ENCODE data around the gene C1orf105.

The C1orf105 gene

DNA sequence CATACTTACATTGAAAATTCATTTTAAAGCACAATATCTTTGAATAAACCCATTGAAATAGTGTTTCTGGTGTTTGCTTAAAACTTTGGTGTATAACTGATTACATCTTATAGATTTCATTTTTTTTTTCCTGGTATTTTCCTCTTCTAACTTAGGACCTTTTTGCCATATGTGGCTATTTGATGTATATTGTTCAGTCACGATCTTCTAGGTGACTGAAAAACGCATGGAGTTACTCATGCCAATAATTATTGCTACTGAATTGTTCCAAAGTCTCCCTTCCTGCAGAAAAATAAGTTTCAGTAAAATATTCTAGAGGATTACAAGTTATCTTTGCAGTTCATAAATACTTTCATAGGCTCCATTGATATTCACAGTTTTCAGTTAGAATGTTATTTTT is 22.9 kb upstream of the C1orf105 start:
- no peak for DNase-seq

DNA sequence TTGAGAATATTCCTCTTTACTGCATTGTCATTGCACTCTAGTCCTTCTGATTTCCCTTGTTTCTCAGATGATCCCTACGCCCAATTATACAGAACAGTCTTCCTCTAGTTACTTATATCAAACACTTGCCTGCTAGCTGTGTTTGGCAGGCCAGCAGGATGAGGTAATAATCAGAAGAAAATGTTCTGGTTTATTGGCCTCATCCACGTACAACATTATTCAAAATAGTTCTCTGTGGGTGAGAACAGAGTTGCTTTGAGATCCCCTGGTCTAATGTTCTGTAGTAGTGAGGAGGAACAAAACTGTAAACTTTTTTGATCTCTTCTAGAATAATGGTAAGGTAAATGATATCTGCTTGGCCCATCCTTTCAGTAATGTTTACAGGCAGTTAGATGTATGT is 22.3 kb upstream of the C1orf105 start:
- no peak for DNase-seq

DNA sequence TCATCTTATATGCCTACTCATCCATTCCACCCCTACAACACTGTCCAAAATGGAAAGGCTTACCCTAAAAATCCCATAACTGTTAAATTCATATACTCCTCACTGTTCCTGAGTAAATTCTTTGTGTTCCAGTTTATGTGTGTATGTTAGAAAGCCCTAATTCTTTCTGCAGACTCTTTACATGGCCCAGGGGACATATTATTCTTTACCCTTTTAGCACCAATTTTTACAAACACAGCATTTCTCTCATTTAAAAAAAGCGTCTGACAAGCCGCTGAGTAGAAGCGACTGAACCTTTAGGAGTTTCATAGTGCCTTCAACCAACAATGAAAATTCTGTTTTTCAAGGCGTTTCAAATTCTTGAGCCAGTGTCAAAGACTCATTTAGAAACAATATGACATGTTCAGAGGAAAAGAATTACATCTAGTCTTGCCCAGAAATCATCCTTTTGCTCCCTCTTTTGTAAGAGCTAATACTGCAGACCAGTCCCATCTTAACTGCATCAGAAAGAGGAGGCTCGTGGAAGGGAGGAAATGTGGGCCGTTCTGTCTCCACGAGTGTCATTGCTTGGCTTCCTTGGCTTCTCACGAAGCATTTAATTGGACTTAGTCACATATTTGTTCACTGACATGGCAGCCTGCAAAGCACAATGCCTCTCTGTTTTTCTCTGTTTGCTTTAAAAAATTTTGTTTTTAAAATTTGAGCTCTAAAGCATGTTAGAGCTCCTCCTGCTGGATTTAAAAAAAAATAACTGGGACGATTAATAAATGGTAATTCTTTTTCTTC is 21.3 kb upstream of the C1orf105 start:
- peak in 2 of 5 donors; percentile 10 to 52 for DNase-seq

DNA sequence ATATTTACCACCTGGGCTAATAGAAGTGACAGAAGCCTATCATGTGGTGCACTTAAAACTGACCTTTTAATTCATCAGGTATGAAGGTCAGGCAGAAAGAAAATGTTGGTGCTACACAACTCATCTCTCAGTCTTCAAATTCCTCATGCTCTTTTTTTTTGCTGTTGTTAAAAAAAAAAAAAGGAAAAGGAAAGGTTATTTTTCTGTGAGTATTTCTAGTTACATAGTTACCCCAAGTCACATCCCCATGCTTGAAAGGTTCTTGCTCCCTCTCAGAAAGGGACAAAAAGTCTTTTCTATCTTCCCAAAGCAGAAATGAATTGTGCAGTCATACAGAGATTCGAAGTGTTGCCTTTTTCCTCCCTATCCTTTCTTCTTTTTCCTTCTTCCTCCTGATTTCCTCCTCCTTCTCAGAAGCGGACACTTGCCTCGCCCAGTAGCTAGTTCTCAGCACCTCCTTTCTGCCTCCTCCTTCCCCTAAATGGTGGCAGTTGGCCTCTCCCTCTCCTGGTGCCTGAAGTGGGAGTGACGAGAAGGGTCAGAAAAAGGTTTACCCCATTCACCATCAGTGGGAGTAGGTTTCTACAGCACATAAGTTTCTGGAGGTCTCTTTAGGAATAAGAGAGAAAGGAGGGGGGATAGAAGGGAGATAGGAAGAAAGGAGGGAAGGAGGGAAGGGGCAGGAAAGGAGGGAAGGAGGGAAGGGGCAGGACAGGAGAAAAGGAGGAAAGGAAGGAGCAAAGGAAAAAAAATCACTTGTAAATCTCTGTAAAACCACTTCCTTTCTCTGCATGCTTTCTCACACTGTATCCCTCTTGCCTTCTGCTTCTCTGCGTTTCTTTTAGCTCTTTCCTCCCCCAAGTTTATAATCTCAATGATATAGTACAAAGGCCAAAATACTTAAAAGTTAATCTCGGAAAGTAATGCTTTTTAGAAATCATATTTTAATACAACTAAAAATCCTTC is 20.4 kb upstream of the C1orf105 start:
- DNase-seq, result no peak

DNA sequence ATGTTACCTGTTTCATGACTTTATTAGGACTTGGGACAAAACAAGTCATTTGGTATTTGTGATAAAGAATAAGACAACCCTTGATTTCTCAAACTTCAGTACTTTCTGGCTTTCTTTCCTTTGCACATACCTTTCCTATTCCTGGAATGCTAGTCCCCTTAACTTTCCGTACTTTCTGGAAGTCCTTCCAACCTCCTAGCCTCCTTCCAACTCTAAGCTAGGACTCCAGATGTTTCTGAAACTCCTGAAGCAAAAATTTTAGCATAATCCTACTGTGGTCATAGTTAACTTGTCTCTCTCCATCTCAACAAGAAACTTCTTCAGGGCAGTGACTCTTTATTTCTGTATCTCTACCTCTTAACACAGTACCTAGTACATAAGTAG is 19.8 kb upstream of the C1orf105 start:
- no peak for DNase-seq

DNA sequence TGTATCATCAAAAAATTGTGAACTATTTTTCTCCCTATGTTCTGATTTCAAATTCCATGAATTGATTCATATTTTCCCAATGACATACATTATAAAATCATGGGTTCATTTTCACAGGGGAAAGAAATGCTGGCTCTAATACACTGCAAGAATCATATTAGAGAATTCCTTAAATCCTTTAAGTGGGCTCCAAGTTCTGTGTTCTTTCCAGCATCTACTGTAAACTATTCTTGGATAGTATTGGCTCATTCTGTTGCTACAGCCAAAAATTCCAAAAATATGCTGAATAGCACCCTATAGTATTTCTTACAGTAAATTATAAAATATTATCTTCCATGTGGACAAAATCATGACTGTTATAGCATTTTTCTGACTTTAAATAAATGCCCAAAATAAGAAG is 19.0 kb upstream of the C1orf105 start:
- no peak for DNase-seq

DNA sequence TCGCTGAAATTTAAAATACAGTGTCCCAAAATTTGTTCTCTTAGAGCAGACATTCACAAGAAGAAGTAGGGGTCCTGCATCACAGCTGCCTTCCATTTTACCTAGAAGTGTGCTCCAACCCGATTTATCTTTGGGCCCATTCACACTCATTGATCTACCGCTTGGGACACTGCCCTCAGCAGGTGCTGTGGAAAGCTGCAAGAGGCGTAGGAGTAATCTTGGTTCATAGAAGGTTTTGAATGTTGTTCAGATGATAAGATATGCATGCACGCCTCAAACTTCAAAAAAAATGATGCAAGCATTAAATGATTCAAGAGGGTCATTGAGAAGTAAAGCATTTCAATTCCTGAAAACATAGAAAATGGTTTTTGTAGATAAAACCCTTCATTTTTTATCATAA is 18.6 kb upstream of the C1orf105 start:
- DNase-seq, result peak in 1 of 5 donors; percentile 22

DNA sequence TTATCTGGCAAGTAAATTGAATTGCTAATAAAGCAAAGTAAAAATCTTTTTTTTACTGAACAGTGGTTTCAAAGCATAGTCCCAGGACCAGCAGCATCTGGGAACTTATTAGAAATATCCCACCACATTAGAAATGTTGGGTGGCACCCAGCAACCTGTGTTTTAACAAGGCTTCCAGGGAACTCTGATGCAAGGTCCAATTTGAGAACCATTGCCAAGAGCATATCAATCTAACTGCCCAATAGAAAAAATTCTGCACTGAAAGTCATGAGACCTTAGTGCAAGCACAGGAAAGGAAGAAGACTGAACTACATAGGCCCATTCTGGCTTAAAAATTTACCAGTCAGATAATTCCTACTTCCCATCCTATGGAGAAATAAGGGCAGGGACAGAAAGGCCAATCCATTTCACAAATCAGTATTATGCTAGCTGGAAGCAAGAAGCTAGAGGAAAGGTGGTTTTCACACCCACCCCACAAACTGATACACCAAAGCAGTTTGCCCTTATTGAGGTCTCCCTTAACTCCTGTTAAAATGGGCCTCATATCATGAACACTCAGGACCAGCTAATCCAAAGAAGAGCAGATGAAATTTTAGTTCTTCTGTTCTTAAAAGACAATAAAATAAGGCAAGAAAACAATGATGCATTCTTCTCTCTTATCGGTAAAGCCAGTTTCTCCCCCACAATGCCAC is 17.5 kb upstream of the C1orf105 start:
- DNase-seq, result no peak

DNA sequence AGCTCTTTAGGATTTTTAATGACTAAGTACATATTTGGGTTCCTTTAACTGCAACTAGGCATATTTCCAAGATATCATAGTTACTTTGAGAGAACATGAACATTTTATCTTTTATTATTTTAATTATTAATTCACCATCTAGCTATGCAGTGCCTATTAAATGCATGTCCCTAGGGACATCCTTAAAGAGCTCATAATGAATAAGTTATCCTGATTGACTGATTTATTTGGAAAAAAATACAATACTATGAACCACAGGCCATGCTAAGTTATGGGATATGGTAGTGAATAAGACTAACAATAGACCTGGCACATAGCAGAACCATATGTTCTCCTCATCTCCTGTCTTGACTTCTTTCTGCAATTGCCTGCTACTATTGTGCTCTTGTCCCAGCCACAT is 16.4 kb upstream of the C1orf105 start:
- no peak for DNase-seq

DNA sequence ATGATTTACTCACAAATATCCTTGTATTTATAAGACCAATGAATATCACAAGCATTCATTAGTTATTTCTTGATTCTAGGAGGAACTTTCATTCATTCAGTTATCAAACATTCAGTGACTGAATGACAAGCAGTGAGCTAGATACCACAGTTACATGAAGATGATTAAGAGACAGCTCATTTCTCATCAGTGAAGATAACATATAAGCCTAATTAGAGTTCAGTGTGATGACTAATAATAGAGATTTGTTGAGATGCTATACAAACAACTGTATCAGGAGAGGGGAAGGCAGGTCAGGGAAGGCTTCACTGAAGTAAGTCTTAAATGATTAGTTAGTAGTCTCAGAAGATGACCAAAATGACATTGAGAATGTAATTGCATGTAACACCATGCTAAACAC is 14.6 kb upstream of the C1orf105 start:
- DNase-seq, result no peak

DNA sequence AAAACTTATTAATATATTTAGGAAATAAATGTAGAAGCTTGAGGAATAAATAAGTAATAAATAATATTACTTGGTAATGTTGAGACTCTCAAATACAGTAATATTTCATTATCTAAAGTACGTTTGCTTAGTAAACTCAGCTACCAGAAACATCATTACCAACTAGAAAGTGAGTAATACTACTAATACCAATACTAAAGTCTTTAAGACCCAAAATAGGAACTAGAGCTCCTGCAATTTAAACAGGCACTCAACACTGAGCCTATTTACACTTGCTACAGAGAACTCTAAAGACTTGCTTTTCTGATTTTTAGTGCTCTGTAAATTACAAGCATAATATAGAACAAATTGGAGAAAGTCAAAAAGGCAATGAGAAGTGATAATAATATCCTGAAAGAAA is 13.5 kb upstream of the C1orf105 start:
- DNase-seq, result no peak

DNA sequence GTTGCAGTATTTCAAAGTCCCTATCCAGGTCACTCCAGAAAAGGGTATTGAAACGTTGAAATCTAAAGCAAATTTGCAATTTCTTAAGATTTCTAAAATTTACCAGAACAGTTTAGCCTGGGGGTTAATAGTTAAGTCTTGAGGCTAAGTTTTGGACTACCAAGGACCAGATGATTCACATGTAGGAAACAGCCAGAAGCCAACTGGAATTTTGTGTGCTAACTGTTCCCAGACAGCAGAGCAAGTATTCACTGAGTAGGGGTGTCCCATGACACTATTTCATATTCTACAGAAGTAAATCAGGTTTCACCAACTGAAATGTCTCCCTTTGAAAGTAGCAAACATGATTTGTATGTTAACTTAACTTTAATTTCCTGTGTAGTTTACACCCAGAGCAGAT is 11.5 kb upstream of the C1orf105 start:
- no peak for DNase-seq

DNA sequence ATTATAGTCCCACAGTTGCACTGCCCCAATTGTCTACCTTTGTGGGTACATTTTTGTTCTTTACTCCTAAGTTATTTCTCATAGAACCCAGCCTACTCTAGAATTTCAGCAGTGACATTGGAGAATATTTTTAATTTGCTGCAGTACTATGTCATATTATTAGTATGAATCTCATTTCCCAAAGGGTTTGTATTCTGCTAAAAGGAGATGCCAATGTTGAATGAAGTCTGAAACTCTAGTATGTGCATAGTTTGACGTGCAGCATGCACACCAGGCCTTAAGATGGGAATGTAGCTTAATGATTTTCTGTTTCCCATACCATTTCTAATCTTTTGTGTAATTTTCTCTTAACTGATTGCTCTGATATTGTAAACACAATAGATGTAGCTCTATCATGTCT is 10.5 kb upstream of the C1orf105 start:
- no peak for DNase-seq

DNA sequence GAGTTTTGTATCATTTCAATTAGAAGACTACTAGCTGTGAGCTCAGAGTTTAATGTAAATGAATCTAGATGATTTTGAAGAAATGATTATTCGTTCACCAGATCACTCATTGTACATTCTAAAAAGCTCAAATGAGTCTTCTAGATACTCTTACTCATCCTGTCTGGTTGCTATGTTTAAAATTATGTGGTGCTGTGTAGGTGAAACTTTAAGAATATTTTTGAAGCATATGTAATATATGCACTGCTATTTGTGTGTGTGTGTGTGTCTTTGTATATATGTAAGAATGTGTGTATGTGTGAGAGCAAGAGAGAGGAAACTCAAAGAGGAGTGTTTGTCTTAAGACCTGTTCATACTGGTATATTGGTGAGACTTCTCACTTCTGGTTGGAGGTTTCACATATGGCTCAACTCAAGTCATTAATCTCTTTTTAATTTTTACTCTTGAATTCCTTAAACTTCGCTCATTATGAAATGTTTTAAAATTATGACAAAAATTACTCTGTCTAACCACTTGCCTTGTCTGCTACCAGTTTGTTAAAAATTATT is 8.6 kb upstream of the C1orf105 start:
- no peak for DNase-seq

DNA sequence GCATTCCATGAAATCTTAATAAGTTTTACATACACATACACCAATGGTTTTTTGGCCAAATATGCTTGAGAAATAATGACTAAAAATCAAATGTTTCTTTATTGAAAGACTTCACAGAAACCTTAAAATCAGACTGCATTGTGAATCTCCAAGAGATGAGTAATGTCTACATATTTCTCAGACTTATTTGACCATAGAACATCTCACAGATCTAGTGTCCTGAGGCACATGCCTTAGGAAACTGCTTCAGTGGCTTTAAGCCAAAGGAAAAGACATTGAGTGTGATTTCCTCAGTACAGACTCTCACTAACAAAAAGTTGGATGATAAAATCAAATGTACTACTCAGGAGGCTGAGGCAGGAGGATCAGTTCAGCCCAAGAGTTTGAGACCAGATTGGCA is 6.2 kb upstream of the C1orf105 start:
- DNase-seq, result no peak

DNA sequence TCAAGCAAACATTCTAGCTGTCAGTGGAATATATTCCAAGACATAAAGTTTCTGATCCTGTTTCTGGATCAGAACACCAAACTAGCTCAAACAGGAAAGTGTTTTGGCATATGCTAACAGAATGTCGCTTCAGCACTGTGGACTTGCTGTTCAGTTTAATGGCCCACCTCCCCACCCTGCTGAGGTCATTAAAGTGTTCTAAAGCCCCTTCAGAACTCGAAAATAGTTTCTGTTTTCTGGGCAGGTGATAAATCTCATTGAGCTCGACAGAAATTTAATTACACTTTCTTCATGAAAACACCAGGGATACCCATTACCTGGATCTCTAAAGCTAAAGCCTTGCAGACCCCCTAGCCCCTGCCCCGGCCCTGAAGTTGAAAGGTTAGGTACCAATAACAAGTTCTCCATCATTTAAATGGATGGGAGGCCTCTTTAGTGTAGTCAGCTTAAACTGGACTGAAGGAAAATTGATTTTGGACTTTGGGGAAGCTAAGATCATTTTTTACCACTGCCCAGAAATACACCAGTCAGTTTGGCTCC is 3.9 kb upstream of the C1orf105 start:
- DNase-seq, result no peak

DNA sequence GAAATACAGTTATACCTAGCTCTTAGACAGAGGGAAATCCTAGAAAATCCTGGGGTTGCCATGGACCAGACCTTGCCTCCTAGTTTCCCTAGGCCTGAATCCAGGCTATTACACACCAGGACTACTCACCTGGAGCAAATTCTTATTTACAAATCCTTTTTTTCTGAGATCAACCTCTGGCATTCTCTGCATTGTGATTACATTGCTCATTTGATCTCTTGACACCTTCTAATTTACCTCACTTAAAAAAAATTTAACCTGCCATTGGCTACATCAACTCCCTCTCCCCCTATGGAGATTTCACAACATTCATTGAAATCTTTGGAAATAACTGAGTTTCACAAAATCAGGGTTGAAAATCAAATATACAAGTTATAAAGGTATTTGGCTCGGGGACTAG is 2.9 kb upstream of the C1orf105 start:
- DNase-seq, result no peak

DNA sequence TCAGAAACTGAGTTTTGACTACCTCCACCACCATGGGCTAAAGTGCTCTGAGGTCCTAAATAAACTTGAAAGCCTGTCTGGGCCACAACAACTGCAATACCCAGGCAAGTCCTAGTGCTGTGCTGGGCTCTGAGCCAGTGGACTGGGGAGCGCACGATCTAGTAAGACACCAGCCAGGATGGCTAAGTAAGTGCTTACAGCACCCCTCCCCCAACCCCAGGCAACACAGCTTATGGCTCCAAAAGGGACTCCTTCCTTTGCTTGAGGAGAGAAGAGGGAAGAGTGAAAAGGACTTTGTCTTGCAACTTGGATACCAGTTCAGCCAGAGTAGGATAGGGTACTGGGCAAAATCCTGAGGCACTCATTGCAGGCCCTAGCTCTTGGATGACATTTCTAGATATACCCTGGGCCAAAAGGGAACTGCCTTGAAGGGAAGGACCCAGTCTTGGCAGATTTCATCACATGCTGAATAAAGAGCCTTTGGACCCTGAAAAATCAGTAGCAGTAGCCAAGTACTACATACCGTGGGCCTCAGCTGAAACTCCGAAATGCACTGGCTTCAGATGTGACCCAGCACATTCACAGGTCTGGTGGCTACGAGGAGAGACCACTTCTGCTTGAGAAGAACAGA is 1.6 kb downstream of the C1orf105 start:
- no peak for DNase-seq

DNA sequence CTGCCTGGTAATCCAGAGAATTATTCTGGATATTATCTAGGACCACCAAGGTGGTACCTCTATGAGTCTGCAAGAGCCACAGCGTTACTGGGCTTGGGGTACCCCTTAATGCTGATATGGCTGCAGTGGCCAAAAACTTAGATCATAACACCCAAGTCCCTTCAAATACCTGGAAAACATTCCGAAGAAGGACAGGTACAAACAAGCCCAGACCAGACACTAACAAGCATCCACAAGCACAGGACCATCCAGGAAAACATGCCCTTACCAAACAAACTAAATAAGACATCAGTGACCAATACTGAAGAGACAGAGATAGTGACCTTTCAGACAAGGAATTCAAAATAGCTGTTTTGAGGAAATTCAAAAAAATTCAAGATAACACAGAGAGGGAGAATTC is 2.9 kb downstream of the C1orf105 start:
- DNase-seq, result no peak

DNA sequence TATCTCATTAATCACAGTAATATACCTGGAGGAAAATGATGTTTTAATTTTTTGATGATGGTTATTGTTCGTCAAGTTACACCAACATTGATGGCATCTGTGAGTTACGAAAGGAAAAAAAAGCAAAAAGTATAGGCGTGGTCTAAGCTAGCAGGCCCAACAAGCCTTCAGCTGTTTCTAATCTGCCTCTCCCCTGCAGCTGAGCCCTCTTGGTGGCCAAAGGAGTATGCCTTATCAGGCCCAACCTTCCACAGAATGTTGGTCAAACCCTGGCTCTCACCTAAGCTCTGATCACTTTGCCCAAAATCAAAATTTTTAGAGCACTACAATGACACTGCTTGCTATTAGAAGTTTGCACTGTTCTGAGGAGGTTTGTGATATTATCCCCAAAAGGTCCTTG is 4.9 kb downstream of the C1orf105 start:
- DNase-seq, result no peak

DNA sequence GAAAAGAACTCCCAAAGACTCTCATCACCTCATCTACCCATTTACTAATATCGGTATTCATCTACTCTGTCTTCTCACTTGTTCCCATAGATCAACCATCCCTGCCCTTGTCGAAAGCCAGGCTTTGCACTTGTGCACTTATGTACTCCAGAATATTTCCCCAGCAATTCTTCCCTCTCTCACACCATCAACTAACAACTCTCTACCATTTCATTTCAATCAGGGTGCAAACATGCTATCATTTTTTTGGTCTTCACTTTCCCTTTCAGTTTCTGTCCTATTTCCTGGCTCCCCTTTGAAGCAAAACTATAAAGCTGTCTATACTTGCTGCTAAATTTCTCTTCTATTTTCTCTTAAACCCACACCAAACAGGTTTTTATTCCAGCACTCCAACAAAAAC is 6.7 kb downstream of the C1orf105 start:
- peak in 1 of 5 donors; percentile 31 for DNase-seq
